Measurements from ENCODE around the gene SPEG.

SPEG gene

DNA sequence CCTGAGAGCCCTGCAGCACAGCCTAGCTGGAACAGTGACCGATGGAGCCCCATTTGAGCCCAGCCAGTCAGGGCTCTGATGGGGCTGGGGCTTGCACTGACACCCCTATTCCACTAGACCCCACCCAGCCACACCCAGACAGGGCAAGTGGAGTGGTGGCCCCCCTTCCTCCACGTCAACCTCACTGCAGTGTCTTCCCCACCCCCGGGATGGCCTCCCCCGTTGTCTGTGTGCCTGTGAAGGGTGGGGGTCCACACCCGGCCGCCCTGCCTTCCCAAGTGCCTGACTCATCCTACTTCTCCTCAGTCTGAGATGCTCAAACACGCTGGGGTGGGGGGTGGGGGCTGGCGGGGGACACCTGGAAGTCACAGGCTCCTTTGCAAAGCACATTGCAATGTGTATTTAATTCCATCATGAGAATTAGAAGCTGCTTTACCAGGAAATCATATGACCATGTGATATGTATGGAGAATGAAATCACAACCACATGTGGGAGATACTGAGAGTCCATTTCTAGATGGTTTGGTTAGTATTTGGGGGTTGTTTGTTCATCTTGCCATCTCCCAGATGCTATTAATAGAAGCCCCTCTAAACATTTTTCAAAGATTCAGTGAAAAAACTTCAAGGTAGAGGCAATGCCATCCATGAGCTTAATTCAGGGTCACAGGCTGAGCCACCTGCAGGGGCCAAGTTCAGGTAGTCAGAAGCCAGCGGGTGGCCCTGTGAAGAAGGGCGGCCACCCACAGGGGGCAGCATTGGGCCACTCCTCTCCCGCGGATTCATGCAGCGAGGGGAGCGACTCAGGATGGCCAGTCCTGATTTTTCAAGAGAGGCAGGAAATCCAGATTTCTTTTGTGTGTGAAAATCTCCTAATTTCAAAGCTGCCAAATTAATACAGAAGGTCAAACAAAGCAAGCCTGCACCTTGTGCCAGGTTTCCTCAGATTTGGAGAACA lies 41.3 kb downstream of the SPEG start:
- peak in 2 of 3 donors; percentile 22 to 49 for DNase-seq (ENCODE audit: low read depth in 3 of 3, low spot score in 1 of 3)

DNA sequence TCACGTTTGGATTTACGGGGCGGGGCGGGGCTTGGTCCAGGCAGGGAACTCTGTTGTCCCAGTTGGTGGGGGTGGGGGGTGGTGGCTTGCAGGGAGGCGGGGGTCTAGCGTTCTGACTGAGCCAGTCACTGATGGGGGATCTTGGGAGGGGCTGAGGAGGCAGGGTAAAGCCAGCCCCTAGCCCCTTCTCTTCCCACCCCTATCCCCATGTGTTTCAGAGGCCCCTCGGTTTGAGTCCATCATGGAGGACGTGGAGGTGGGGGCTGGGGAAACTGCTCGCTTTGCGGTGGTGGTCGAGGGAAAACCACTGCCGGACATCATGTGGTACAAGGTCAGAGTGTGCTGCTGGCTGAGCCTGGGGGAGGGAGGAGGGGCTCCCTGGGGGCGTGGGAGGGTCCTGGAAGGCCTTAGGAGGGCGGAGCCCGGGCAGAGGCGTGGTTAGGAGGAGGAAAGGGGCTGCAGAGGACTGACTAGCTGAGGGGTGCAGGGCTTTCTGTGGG lies 42.1 kb downstream of the SPEG start:
- DNase-seq (ENCODE audit: low read depth in 3 of 3, low spot score in 1 of 3) = no peak

DNA sequence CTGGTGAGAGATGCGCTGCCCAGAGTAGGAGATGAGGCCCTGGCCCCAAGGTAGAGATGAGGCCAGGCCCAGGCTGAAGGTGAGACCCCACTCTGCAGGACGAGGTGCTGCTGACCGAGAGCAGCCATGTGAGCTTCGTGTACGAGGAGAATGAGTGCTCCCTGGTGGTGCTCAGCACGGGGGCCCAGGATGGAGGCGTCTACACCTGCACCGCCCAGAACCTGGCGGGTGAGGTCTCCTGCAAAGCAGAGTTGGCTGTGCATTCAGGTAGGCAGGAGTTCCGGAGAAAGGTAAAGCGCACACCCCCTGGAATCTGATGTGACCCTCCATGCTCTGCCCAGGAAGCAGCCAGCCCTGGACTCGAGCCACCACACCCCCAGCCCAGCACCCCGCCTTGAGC lies 42.5 kb downstream of the SPEG start:
- DNase-seq (ENCODE audit: low read depth in 3 of 3, low spot score in 1 of 3) = no peak

DNA sequence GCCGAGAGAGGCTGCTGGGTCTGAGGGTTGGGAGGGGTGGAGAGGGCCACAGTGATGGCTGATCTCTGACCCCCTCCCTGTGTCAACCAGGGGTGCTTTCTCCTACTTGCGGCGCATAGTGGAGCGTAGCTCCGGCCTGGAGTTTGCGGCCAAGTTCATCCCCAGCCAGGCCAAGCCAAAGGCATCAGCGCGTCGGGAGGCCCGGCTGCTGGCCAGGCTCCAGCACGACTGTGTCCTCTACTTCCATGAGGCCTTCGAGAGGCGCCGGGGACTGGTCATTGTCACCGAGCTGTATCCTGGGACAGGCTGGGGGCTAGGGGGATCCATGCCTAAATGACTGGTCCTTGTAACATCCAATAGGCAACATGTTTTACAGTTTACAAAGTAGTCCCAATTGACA lies 43.2 kb downstream of the SPEG start:
- no peak for DNase-seq (ENCODE audit: low read depth in 3 of 3, low spot score in 1 of 3)

DNA sequence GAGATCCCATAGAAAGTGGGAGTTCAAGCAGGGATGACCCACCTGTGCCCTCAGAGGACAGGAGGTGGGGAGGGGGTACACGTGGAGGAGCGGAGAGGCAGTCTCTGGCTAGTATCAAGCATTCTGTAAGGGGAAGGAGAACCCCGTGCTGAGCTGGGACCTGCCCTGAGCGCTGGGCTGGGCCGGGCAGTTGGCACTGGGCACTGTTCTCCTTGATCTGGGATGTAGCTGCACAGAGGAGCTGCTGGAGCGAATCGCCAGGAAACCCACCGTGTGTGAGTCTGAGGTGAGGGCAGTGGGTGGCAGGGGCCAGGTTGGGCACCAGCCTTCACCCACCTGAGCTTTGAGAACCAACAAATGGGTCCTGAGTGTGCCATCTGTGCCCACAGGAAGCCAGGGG lies 44.3 kb downstream of the SPEG start:
- no peak for DNase-seq (ENCODE audit: low read depth in 3 of 3, low spot score in 1 of 3)

DNA sequence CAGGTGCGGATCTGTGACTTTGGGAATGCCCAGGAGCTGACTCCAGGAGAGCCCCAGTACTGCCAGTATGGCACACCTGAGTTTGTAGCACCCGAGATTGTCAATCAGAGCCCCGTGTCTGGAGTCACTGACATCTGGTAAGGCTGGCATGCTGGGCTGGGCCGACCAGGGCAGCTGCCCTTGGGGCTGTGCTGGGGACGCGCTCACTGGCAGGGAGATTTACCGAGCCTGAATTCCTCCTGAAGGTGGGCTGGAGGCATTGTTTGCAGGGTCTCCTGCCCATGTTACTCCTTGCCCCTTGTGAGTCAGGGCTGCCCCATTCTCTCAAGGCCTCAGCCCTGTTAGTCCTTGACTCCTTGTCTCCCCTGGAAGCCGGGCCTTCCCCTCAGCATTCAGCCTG lies 45.4 kb downstream of the SPEG start:
- no peak for DNase-seq (ENCODE audit: low read depth in 3 of 3, low spot score in 1 of 3)

DNA sequence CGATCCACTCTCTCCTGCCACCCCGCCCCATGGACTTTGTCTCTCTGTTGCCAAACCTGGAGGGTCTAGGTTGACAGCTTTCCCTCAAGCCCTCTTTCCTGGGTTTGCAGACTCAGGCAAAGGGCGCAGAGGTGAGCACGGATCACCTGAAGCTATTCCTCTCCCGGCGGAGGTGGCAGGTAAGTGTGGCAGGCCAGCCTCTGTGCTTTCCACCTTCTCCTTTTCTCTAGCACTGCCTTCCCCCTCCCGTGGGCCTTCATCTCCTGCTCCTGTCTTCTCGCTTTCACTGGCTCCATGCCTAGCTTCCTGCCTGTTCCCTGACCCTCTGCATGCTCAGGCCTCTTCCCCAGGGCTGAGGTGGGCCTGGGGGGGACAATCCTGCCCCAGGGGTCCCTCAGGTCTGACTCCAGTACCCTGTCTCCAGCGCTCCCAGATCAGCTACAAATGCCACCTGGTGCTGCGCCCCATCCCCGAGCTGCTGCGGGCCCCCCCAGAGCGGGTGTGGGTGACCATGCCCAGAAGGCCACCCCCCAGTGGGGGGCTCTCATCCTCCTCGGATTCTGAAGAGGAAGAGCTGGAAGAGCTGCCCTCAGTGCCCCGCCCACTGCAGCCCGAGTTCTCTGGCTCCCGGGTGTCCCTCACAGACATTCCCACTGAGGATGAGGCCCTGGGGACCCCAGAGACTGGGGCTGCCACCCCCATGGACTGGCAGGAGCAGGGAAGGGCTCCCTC lies 48.2 kb downstream of the SPEG start:
- no peak for DNase-seq (ENCODE audit: low read depth in 3 of 3, low spot score in 1 of 3)

DNA sequence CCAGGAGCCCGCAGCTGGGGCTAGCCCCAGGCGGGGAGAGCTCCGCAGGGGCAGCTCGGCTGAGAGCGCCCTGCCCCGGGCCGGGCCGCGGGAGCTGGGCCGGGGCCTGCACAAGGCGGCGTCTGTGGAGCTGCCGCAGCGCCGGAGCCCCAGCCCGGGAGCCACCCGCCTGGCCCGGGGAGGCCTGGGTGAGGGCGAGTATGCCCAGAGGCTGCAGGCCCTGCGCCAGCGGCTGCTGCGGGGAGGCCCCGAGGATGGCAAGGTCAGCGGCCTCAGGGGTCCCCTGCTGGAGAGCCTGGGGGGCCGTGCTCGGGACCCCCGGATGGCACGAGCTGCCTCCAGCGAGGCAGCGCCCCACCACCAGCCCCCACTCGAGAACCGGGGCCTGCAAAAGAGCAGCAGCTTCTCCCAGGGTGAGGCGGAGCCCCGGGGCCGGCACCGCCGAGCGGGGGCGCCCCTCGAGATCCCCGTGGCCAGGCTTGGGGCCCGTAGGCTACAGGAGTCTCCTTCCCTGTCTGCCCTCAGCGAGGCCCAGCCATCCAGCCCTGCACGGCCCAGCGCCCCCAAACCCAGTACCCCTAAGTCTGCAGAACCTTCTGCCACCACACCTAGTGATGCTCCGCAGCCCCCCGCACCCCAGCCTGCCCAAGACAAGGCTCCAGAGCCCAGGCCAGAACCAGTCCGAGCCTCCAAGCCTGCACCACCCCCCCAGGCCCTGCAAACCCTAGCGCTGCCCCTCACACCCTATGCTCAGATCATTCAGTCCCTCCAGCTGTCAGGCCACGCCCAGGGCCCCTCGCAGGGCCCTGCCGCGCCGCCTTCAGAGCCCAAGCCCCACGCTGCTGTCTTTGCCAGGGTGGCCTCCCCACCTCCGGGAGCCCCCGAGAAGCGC lies 49.1 kb downstream of the SPEG start:
- DNase-seq (ENCODE audit: low read depth in 3 of 3, low spot score in 1 of 3) = no peak

DNA sequence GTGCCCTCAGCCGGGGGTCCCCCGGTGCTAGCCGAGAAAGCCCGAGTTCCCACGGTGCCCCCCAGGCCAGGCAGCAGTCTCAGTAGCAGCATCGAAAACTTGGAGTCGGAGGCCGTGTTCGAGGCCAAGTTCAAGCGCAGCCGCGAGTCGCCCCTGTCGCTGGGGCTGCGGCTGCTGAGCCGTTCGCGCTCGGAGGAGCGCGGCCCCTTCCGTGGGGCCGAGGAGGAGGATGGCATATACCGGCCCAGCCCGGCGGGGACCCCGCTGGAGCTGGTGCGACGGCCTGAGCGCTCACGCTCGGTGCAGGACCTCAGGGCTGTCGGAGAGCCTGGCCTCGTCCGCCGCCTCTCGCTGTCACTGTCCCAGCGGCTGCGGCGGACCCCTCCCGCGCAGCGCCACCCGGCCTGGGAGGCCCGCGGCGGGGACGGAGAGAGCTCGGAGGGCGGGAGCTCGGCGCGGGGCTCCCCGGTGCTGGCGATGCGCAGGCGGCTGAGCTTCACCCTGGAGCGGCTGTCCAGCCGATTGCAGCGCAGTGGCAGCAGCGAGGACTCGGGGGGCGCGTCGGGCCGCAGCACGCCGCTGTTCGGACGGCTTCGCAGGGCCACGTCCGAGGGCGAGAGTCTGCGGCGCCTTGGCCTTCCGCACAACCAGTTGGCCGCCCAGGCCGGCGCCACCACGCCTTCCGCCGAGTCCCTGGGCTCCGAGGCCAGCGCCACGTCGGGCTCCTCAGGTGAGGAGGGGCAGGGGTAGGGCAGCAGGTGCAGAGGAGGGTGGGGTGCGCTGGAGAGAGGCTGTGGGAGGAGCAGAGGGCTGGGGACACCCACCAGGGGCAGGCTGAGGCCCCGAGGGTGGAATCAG lies 49.9 kb downstream of the SPEG start:
- DNase-seq (ENCODE audit: low read depth in 3 of 3, low spot score in 1 of 3) = no peak

DNA sequence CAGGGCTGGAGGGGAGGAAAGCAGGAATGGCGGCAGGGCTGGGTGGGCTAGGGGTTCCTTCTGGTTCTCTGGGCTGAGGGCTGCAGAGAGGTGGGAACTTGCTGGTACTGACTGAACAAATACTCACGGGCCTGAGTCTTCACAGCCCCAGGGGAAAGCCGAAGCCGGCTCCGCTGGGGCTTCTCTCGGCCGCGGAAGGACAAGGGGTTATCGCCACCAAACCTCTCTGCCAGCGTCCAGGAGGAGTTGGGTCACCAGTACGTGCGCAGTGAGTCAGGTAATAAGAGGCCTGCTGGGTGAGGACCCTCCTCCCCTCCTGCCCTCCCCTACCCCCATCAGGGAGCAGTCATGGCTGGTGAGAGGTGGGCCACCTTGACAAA lies 50.5 kb downstream of the SPEG start:
- no peak for DNase-seq (ENCODE audit: low read depth in 3 of 3, low spot score in 1 of 3)

DNA sequence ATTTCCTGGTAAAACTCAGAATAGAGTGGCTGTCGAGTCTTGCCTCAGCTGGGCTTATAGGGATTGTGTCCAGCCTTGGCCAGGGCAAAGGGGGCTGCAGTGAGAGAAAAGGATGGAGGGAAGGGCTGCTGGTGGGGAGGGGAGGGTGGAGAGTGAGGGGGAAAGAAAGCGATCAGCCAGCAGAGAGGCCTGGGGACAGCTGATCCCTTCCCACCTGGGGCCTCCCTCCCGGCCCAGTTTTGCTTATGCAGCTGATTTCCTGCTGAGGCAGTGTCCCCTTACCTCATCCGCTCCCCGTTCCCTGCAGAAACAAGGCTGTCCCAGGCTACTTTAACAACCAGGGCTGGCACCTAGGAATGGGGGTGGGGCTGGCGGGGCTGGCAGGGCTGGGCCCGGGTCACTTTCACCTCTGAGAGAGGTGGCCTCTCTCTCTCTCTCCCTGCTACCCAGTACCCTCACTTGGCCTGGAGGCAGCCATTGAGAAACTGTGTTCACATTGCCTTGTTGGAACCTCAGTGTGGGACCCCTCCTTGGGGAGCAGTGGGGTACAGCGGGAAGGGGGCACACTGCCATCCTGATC lies 51.8 kb downstream of the SPEG start:
- no peak for DNase-seq (ENCODE audit: low read depth in 3 of 3, low spot score in 1 of 3)

DNA sequence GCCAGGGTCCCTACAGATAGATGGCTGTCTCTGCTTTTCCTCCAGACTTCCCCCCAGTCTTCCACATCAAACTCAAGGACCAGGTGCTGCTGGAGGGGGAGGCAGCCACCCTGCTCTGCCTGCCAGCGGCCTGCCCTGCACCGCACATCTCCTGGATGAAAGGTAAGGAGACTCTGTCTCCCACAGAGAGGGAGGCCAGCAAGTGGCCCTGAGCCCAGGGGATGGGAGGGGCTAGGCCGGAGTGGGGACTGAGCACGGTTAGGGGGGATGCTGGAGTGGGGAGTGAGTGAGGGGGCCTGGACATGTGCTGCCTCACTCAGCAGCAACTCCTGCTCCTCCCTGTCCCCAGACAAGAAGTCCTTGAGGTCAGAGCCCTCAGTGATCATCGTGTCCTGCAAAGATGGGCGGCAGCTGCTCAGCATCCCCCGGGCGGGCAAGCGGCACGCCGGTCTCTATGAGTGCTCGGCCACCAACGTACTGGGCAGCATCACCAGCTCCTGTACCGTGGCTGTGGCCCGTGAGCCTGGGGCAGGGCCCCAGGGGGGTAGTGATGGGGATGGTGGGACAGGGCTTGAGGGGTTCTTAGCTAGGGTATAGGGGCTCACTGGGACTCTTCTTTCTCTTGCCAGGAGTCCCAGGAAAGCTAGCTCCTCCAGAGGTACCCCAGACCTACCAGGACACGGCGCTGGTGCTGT lies 53.7 kb downstream of the SPEG start:
- DNase-seq (ENCODE audit: low read depth in 3 of 3, low spot score in 1 of 3) = no peak

DNA sequence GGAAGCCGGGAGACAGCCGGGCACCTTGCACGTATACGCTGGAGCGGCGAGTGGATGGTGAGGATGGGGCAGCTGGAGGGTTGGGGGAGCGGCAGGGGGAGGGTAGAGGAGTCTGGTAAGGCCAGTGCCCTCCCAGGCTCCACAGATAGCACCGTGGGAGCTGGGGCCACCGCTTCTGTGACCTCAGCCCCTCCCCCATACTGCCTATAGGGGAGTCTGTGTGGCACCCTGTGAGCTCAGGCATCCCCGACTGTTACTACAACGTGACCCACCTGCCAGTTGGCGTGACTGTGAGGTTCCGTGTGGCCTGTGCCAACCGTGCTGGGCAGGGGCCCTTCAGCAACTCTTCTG lies 54.2 kb downstream of the SPEG start:
- no peak for DNase-seq (ENCODE audit: low read depth in 3 of 3, low spot score in 1 of 3)

DNA sequence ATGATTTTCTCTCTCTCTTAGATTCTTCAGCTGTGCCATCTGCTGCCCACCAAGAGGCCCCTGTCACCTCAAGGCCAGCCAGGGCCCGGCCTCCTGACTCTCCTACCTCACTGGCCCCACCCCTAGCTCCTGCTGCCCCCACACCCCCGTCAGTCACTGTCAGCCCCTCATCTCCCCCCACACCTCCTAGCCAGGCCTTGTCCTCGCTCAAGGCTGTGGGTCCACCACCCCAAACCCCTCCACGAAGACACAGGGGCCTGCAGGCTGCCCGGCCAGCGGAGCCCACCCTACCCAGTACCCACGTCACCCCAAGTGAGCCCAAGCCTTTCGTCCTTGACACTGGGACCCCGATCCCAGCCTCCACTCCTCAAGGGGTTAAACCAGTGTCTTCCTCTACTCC lies 54.7 kb downstream of the SPEG start:
- no peak for DNase-seq (ENCODE audit: low read depth in 3 of 3, low spot score in 1 of 3)

DNA sequence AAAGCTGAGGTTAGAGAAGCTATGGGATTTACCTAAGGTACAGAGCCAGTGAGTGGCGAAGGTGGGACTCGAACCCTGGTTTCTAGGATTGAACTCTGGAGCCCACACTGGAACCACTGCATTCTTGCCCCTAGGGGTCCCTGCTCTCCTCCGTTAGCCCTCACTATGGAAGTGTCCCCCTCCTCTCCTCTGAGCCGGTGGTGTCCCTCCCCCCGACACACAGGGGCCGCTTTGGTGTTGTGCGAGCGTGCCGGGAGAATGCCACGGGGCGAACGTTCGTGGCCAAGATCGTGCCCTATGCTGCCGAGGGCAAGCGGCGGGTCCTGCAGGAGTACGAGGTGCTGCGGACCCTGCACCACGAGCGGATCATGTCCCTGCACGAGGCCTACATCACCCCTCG lies 55.5 kb downstream of the SPEG start:
- no peak for DNase-seq (ENCODE audit: low read depth in 3 of 3, low spot score in 1 of 3)

DNA sequence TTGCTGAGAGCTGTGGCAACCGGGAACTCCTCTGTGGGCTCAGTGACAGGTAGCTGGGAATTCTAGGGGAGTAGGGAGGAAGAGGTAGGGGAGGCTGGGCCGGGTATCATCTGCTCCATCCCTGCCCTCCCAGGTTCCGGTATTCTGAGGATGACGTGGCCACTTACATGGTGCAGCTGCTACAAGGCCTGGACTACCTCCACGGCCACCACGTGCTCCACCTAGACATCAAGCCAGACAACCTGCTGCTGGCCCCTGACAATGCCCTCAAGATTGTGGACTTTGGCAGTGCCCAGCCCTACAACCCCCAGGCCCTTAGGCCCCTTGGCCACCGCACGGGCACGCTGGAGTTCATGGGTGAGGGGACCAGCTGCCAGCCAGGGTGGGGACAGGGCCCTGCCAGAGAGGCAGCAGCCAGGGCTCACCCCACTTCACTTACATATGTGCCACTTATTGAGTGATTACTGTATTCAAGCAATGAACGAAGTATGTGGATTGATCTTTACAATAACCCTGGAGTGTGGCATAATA lies 56.0 kb downstream of the SPEG start:
- no peak for DNase-seq (ENCODE audit: low read depth in 3 of 3, low spot score in 1 of 3)

DNA sequence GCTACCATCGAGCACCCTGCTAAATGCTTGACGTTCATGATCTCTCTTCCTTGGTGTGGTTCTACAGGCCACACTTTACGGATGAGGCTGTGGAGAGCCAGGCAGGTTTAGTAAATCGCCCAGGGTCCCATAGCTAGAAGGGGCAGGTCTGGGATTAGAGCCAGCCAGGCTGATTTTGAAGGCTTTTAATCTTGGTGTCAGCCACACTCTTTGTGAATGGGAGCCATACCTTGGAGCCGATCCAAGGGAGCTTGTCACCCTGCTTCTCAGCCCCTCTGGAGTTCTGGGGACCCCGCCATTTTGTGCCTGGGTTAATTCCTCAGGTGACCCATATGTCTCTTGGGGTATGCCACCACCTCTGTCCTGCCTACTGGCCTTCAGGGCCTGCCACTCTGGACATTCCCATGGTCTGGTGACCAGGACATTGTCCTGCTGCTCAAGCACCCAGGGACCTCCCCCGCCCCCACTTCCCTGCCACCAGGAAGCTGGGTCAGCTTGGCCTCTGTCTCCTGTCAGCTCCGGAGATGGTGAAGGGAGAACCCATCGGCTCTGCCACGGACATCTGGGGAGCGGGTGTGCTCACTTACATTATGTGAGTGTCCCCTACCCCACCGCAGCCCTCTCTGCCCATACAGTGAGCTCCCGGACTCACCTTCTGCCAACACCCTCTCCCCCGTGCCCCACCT lies 56.8 kb downstream of the SPEG start:
- no peak for DNase-seq (ENCODE audit: low read depth in 3 of 3, low spot score in 1 of 3)

DNA sequence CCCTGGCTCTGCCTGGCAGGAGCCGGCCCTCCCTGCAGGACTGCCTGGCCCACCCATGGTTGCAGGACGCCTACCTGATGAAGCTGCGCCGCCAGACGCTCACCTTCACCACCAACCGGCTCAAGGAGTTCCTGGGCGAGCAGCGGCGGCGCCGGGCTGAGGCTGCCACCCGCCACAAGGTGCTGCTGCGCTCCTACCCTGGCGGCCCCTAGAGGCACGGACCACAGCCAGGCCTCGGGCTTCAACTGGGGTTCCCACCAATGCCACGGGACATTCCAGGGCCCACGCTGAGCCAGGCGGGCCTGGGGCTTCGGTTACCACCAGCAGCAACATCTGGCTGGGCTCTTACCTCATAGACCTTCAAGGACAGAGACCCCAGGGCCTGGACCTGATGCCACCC lies 57.9 kb downstream of the SPEG start:
- no peak for DNase-seq (ENCODE audit: low read depth in 3 of 3, low spot score in 1 of 3)

DNA sequence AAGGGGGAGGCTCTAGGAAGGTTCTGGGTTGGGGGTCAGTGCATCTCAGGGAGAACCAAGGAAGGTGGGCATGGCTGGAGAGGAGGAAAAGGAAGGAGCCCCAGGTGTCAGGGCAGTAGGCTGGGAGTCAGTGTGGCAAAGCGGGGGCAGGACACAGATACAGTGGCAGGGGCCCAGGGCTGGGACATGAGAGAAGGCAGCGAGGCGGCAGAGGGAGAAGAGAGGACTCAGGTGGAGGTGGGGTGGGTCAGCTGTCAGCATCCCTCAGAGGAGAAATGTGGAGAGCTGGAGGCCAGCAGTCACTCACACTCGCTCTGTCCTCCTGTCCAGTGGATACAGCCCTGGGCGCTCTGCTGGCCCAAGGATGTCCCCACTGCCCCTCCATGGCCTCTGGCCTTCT lies 58.4 kb downstream of the SPEG start:
- DNase-seq (ENCODE audit: low read depth in 3 of 3, low spot score in 1 of 3) = no peak
